HG02870 (cell line): ENCODE results near the gene FUT2.

Source experiments
- ATAC-seq: cut with Tn5 transposase; IDR thresholded peaks from one replicate; pipeline ENCODE4 v1.9.1; 2021; ENCODE audit warnings: mild to moderate bottlenecking, moderate library complexity; ENCODE audit not compliant: unreplicated experiment

FUT2 gene

DNA sequence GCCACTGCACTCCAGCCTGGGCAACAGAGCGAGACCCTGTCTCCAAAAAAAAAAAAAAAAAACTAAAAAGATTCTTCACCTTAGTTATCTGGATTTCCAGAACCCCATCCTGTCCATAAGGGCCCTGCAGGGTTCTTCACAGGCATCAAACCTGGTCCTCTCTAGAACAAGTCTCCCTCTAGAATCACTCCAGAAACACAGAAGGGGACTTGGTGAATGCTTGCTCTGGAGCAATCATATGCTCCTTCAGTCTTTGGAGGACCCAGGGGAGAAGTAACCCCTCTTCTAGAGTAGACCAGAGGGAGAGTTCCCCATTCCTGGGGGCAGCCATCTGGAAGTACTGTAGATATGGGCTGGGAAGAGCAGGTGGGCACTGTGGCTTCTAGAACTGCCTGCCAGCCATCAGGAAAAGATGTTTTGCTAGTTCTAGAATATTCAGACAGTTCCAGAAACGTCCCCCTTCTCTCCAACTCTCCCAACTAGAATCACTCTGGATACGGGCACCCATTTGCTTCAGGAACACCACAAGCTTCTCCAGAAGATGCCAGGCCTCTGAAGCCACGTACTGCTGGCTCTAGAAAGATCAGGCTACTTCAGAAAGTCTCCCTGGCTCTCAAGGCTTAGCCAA, 53.9 kb downstream of the FUT2 start:
- no peak for ATAC-seq

GRCh38 chr19:48750351-48750750, 54.6 kb downstream of the FUT2 start:
- no peak for ATAC-seq

DNA sequence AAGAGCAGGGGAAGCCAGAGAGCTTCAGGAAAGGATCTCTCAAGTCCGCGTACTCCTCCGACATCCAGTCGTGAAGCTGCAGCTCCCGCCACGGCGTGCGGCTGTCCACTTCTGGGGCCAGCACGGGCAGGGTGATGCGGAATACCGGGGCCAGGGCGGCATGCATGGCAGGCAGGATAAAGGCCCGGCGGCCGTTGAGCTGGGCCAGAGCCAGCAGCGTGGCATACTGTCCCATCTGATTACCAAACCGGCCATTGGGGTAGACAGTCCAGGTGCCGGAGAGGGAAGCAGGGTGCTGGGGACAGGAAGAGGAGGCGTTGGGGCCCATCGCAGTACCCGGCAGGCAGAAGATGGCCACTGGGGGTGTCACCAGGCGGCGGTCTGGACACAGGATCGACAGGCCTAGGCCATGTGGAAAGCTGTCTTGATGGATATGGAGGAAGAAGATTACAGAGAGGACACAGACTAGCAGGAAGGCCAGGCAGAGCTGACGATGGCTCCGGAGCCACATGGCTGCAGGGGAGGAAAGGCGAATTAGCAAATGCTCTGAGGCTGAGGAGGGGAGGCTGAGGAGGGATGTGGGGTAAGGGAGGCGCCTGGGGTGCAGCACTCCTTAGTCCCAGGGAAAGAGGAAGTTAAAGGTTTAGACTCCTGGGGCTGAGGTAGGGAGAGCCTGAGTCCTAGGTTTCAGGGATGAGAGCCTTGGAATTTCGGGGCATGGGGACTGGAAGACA, 55.2 kb downstream of the FUT2 start:
- no peak for ATAC-seq

GRCh38 chr19:48751845-48752495, 56.2 kb downstream of the FUT2 start:
- ATAC-seq: no peak

- ATAC-seq: no peak
Observed at GRCh38 chr19:48752496-48753365, 57.0 kb downstream of the FUT2 start, which contains the start of gene FUT1. FUT1 (minus strand) TSS chr19:48752641; CDS start chr19:48751281, 1,360 bp downstream.

- ATAC-seq: no peak
Observed at GRCh38 chr19:48755084-48755641, 59.4 kb downstream of the FUT2 start, which contains the start of gene FGF21. FGF21 (plus strand) TSS chr19:48755524; CDS start chr19:48756237, 713 bp downstream.
